ENCODE measurements around the gene KIF7. TPM values are rescaled to one million over a fixed set of nuclear protein-coding genes. Genes with fewer than 3 reads are reported as not detected.

KIF7 gene
- total RNA-seq, 3 donors from 2014 or later, result 10.1 to 14.4 (median 10.5) TPM

DNA sequence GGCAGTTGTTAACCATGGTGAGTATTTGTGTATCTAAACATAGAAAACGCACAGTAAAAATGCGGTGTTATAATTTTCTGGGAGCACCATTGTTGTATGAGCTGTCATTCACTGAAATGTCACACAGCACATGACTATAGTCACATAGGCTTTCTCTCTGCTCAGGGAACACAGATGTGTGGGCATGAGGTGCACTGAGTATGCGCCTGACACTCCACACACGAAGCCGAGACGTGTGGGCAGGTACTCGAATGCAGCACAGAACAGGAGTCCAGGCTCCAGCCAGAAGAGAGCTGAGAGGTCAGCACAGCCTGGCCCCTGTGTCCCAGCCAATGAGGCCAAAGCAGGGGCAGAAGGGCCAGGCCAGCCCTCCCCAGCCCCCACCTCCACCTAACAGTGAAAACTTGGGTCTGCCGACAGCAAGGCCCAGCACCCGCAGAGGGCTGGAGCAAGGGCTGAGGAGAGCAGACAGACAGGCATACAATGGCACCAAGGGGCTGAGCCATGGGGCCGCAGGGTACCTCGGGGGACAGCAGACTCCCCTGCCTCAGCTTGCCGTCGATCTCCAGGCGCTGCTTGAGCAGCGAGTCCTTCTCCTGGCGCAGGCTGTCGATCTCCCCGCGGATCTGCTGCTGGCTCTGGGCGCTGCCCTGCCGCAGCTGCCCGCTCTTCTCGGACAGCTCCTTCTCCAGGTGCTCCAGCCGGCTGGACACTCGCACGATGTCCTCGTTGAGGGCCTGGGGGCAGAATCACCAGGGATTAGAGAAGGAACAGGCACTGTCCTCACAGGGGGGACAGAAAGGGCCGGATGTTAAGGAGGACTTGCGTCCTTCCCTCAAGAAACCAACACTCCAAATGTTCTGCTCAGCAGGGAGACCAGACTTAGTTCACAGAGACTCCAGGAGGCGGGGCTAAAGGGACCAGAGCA, 24.0 kb downstream of the KIF7 start:
- H3K4me1 ChIP-seq, result no peaks in the 10 kb centered on the region
- DNase-seq (ENCODE audit: low spot score in 2 of 2), result no peak
- no peaks in the 10 kb centered on the region for H3K27me3 ChIP-seq
- H3K36me3 ChIP-seq, result peaks cover 4% of the 10 kb centered on the region
- no peak for TF ChIP-seq POLR2AphosphoS5 (IDR thresholded peaks at IDR 0.05)
- no peak for TF ChIP-seq POLR2A (IDR thresholded peaks at IDR 0.05)
- TF ChIP-seq, protein P1, sequence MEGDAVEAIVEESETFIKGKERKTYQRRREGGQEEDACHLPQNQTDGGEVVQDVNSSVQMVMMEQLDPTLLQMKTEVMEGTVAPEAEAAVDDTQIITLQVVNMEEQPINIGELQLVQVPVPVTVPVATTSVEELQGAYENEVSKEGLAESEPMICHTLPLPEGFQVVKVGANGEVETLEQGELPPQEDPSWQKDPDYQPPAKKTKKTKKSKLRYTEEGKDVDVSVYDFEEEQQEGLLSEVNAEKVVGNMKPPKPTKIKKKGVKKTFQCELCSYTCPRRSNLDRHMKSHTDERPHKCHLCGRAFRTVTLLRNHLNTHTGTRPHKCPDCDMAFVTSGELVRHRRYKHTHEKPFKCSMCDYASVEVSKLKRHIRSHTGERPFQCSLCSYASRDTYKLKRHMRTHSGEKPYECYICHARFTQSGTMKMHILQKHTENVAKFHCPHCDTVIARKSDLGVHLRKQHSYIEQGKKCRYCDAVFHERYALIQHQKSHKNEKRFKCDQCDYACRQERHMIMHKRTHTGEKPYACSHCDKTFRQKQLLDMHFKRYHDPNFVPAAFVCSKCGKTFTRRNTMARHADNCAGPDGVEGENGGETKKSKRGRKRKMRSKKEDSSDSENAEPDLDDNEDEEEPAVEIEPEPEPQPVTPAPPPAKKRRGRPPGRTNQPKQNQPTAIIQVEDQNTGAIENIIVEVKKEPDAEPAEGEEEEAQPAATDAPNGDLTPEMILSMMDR (IDR thresholded peaks at IDR 0.05), result no peak
- no peaks in the 10 kb centered on the region for H3K9me3 ChIP-seq
- H3K4me3 ChIP-seq, result no peak overlapping the region
- intact Hi-C loops (cut with DNase I; ENCODE audit: low total_unique reads), result no loop called here
- H3K27ac ChIP-seq, result no peak overlapping the region

DNA sequence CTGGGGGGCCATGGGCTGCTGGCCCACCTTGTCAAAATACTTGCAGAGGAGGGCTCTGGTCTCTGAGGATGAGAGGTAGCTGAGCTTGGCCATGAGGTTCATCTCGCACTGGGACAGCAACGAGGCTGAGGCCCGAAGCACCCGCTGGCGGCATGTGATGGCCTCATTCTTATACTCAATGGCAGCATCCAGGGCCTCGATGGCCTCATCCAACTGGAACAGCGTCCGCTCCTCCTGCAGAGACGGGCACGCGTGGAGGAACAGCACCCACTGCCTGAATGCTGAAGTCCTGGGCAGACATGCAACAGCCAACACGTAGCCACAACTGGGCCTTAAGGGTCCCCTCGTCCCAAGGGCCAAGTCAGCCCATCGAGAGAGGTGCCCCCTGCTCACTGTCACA, 25.0 kb downstream of the KIF7 start:
- intact Hi-C loops (cut with DNase I; ENCODE audit: low total_unique reads), result no loop called here
- Histone ChIP-seq H3K9me3 (no peaks in the 10 kb centered on the region), H3K27ac (no peak overlapping the region), H3K4me3 (no peak overlapping the region), H3K4me1 (no peaks in the 10 kb centered on the region), H3K27me3 (no peaks in the 10 kb centered on the region), H3K36me3 (peaks cover 4% of the 10 kb centered on the region)
- TF ChIP-seq POLR2A (IDR thresholded peaks at IDR 0.05), result no peak
- TF ChIP-seq, protein P1 (IDR thresholded peaks at IDR 0.05), result no peak
- TF ChIP-seq POLR2AphosphoS5 (IDR thresholded peaks at IDR 0.05), result no peak
- DNase-seq (ENCODE audit: low spot score in 2 of 2), result no peak

- peaks cover 4% of the 10 kb centered on the region for H3K36me3 ChIP-seq
- H3K4me1 ChIP-seq, result no peaks in the 10 kb centered on the region
- H3K27me3 ChIP-seq, result no peaks in the 10 kb centered on the region
- no peaks in the 10 kb centered on the region for H3K9me3 ChIP-seq
- intact Hi-C loops (cut with DNase I; ENCODE audit: low total_unique reads), result no loop called here
- TF ChIP-seq, protein P1 (IDR thresholded peaks at IDR 0.05), result no peak
- TF ChIP-seq POLR2A (IDR thresholded peaks at IDR 0.05), result no peak
- TF ChIP-seq POLR2AphosphoS5 (IDR thresholded peaks at IDR 0.05), result no peak
- no peak overlapping the region for H3K27ac ChIP-seq
- no peak for DNase-seq (ENCODE audit: low spot score in 2 of 2)
- H3K4me3 ChIP-seq, result no peak overlapping the region
Observed at GRCh38 chr15:89629829-89630228, 25.4 kb downstream of the KIF7 start.

- TF ChIP-seq POLR2A (IDR thresholded peaks at IDR 0.05) (no peak), POLR2AphosphoS5 (IDR thresholded peaks at IDR 0.05) (no peak)
- TF ChIP-seq, protein P1 (IDR thresholded peaks at IDR 0.05), result no peak
- H3K36me3 ChIP-seq, result peaks cover 4% of the 10 kb centered on the region
- no peaks in the 10 kb centered on the region for H3K27me3 ChIP-seq
Observed at GRCh38 chr15:89628806-89629715, 26.2 kb downstream of the KIF7 start.

More at GRCh38 chr15:89628806-89629715, 26.2 kb downstream of the KIF7 start:
- no peak overlapping the region for H3K27ac ChIP-seq
- no peak overlapping the region for H3K4me3 ChIP-seq
- H3K9me3 ChIP-seq, result no peaks in the 10 kb centered on the region
- intact Hi-C loops (cut with DNase I; ENCODE audit: low total_unique reads), result no loop called here
- no peaks in the 10 kb centered on the region for H3K4me1 ChIP-seq
- DNase-seq (ENCODE audit: low spot score in 2 of 2), result no peak

Data from breast epithelium (tissue), 4 donors.